GM21360 (cell line): ENCODE data around the gene PIKFYVE.
"Not testable (repeated sequence)": the region's sequence is repeated elsewhere in the genome, so short reads cannot be mapped to it uniquely, and the experiment has no call there.

Experiments
- ATAC-seq: cut with Tn5 transposase; IDR thresholded peaks from one replicate; pipeline ENCODE4 v1.9.1; 2021; ENCODE audit warnings: mild to moderate bottlenecking, moderate library complexity; ENCODE audit not compliant: unreplicated experiment

PIKFYVE gene

DNA sequence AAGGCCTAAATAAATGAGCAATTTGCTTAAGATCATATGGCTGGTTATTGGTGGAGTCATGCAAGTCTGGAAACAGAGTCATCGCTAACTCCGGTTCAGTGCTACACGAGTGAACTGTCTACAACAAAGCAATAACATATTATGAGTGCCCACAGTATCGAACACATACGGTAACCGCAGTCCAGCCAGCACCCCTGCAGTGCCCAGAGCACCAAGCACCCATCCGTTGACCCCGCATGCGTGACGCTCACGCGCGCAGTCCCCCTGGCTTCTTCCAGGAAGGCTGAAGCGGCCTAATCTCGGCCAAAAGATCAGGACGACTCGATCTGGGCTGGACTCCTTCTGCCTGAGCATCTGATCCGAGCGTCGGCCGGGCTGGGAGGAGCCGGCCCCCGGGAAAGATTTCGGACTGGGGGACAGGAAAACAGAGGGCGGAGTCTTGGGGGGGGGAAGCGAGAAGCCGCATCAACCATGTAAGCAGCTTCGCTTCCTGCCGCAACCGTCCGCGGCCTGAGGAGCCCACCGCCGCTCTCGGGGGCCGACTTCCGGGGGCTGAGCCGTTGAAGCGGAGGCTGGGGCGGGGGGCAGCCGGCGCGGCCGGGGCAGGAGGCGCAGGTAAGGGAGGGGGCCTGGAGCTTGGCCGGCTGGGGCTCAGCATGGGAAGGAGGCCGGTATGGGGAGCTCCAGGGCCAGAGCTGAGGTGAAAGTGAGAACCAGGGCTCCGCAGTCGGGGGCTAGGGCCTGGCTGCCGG is at the start of gene PIKFYVE:
Gene PIKFYVE, plus strand, starts transcription at position 455 of the 752 bp plus-strand sequence. CDS start 5,265 bp downstream, outside the sequence.
- ATAC-seq = peak; percentile 87

GRCh38 chr2:208221873-208222272 is 44.2 kb upstream of the PIKFYVE start:
- ATAC-seq = not testable (repeated sequence)

DNA sequence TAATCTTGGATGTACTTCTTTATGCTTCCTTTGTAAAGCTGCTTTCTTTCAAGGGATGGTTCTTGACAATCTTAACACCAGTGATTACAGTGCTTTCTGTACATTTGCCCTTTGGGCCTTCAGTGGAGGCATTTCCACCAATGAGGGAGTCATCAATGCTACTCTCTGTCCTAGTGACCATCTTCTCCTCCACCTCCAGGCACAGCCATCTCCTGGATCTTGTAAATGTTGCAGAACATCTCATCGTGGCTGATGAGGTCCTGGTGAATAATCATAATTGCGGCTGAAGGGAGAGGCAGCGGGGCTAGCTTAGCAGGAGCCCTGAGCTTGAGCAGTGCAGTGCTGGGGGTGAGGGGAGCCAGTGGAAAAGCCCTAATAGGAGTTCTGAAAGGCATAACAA is 43.7 kb upstream of the PIKFYVE start:
- no peak for ATAC-seq

DNA sequence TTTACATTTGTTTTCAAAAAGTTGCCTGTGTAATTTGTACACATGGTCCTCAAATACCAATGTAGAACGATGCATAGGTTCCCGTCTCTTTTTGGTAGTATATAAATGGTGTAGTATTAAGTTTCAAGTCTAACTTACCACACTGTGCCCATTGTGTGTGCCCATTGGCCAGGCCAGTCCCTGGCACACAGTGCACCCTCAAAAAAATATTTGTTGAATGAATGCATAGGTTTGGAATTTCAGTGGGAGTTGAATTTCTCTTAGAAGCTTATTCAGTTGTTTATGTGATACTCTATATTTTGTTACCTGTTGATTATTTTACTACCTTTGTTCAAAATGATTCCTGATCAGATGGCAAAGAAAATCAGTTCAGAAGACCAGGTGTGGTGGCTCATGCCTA is 41.3 kb upstream of the PIKFYVE start:
- ATAC-seq = no peak

- no peak for ATAC-seq
Measured at GRCh38 chr2:208227581-208228232, 38.3 kb upstream of the PIKFYVE start.

- no peak for ATAC-seq
Measured at GRCh38 chr2:208228476-208228875, 37.6 kb upstream of the PIKFYVE start.

DNA sequence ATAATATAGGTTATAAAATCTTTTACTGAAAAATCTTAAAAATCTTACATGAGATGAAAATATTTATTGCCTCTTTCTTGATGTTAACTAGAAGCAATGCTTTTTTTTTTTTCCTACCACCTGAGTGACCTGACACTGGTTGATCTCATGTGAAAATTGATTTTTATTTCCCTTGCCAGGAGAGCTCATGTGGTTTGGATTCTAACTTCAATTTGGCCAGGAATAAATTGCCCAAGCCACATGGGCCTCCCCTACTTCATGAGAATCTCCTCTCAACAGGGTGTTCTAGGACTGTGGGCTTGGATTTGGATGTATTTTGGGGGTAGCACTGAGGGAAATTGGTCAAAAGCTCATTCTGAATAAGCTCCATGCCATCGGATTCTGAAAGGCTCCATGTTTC is 31.3 kb upstream of the PIKFYVE start:
- no peak for ATAC-seq

DNA sequence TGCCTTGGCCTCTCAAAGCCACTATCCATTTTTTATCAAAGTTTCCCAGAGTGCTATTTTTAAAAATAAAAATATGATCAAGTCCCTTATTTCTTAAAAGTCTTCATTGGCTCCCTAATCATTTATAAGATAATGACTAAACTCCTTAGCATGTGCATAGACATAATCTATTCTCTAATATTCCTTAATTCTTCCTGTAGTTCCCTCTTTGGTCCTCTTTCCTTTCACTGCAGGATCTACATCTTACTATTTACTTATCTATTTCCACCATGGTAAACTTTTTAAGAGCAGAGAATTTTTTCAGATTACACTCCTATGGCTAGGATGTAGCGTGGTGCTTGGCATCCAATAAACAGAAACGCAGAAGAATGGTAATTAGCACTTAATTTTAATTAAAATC is 30.2 kb upstream of the PIKFYVE start:
- ATAC-seq = no peak

DNA sequence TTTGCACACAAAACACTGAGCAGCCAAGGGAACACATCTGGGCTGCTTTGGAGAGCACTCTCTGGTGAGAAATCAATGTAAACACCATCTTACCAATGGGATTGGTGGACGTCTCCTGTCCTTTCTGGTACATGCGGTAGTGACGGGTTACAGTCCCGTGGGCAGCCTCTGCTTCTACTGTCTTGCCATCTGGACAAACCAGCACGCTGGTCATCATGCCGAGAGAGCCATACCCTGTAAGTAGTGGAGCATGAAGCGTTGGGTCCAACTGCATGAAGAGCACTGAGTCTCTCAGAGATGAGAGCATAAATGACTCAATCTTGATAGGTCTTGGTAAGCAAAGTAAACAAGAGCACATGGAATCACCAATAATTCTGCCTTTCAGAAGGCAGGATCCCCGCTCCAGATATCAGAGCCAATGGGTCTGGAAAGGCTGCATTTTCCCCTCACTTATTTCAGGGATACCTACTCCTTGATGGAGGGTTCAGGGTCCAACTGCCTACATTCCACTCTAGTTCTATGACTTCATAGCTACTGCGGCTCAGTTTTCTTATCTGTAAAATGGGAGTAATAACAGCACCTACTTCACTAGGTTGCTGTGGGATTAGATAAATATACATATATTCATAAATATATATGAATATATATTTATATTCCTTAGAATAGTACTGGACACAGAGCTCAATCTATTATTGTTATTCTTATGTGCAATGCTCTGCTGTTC is 26.1 kb upstream of the PIKFYVE start:
- no peak for ATAC-seq

- no peak for ATAC-seq
Measured at GRCh38 chr2:208240619-208241209, 25.3 kb upstream of the PIKFYVE start.

DNA sequence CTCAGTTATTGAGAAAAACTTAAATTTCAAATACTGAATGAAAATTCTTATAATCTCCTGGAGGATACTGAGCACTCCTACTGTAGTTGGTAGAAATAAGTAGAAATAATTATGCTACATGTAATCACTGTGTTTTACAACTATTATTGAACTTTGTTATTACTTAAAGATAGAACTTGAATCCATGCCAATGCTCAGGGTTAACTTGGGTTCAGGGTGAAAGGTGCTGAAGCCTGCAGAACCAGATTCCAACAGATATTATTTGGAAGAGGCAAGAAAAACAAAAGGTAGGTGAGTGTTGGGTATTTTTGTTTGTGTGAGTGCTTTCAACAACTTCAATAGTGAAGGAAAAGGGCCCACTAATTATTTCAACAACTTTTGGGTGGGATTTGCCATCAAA is 21.6 kb upstream of the PIKFYVE start:
- no peak for ATAC-seq

DNA sequence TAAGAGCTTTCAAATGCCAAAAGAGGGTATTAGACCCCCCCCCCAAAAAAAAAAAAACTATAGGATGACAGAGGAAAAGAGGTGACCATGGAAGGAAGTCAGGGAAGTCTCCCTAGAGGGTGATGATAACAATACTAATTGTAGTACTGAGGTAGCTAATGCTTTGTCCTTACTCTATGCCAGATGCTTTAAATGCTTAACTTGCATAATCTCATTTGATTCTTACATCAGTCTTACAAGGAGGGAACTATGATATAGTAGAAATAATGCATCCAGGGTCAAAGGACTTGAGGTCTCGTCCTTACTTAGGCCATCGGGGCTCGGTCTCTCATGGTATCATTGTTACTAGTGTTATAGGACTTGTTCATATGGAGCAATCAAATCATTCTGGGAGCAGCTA is 20.3 kb upstream of the PIKFYVE start:
- ATAC-seq = no peak

DNA sequence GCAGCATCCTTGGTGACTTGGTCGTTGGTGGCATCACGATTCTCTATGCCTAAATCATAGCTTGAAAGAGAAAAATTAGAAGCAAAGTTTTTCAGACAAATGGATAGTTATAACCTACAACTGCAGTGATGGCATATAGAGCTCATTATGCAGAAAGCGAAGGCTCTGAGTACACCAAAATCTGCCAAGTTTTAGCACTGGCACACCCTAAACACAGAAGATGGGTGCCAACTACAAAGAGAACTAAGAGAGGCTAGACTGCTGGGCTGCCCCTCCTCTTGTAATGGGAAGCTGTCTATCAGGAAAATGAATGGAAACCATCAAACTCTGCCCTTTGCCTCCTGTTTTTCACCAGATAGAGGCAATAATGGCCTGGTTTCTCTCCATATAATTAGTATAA is 17.5 kb upstream of the PIKFYVE start:
- ATAC-seq = no peak

- no peak for ATAC-seq
Measured at GRCh38 chr2:208249296-208249695, 16.8 kb upstream of the PIKFYVE start.

DNA sequence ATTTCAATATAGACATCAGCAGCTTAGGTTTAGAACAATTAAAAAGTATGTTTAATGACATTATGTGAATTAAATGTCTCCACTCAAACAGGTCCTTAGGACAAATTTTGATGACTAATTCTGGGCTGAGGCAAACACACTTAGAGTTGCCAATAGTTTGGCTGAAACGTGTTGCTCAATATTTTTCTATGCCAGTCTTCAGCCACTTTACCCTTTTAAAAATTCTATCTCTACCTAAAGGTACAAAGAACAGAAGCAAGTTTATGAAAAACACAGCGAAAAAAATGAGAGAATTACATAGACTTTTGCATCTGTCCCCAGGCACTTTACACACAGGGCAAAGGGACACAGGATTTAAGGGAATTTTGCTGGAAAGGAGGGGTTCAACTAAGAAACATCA is 15.7 kb upstream of the PIKFYVE start:
- ATAC-seq = no peak

GRCh38 chr2:208251098-208251497 is 15.0 kb upstream of the PIKFYVE start:
- no peak for ATAC-seq

GRCh38 chr2:208252716-208253492 is 13.2 kb upstream of the PIKFYVE start:
- no peak for ATAC-seq

GRCh38 chr2:208253600-208254117 is 12.4 kb upstream of the PIKFYVE start:
- no peak for ATAC-seq

GRCh38 chr2:208254118-208254870 is 11.8 kb upstream of the PIKFYVE start:
- ATAC-seq = peak; percentile 68
